ENCODE results near the gene TRUB2. TPM values are rescaled to one million over a fixed set of nuclear protein-coding genes. Genes with fewer than 3 reads are reported as not detected.
A peak's percentile ranks its signal among the peaks of the same experiment; 100 is the strongest.

Gene TRUB2
- polyA plus RNA-seq (2013, experiment 1 of 2; ENCODE audit: insufficient read length) = 24.4 TPM
- polyA plus RNA-seq (2013, experiment 2 of 2; ENCODE audit: insufficient read length) = 17.6 TPM

GRCh38 chr9:128322404-128323211 lies at the start of gene TRUB2, which contains the start of gene COQ4:
TRUB2 (minus strand) TSS chr9:128322447; CDS start chr9:128322408, 39 bp downstream.
COQ4 (plus strand) TSS chr9:128322839; CDS start chr9:128322859, 20 bp downstream.
- DNase-seq = peak; percentile 96

- no peak for DNase-seq
These were observed 49.4 kb upstream of the TRUB2 start for GRCh38 chr9:128371630-128372117.

- peak; percentile 99 for DNase-seq
These were observed 48.7 kb upstream of the TRUB2 start, which contains the start of gene URM1 for GRCh38 chr9:128370752-128371629. URM1 (plus strand) TSS chr9:128371374; CDS start chr9:128371381, 7 bp downstream.

- no peak for DNase-seq
These were observed 48.1 kb upstream of the TRUB2 start for GRCh38 chr9:128370367-128370751.

- DNase-seq = no peak
These were observed 46.9 kb upstream of the TRUB2 start for GRCh38 chr9:128369024-128369706.

- DNase-seq = no peak
These were observed 43.3 kb upstream of the TRUB2 start for GRCh38 chr9:128365525-128365924.

- DNase-seq = no peak
These were observed 40.5 kb upstream of the TRUB2 start for GRCh38 chr9:128362774-128363173.

GRCh38 chr9:128361986-128362646 lies 39.9 kb upstream of the TRUB2 start:
- DNase-seq = peak; percentile 79

GRCh38 chr9:128361296-128361985 lies 39.2 kb upstream of the TRUB2 start:
- DNase-seq = no peak

- DNase-seq = no peak
These were observed 38.6 kb upstream of the TRUB2 start for GRCh38 chr9:128360826-128361225.

- no peak for DNase-seq
These were observed 36.6 kb upstream of the TRUB2 start for GRCh38 chr9:128358861-128359260.

- no peak for DNase-seq
These were observed 35.8 kb upstream of the TRUB2 start for GRCh38 chr9:128358090-128358489.

- DNase-seq = no peak
These were observed 33.2 kb upstream of the TRUB2 start for GRCh38 chr9:128355451-128355850.

GRCh38 chr9:128349772-128350171 lies 27.5 kb upstream of the TRUB2 start:
- no peak for DNase-seq

GRCh38 chr9:128349125-128349524 lies 26.9 kb upstream of the TRUB2 start:
- DNase-seq = no peak

GRCh38 chr9:128344931-128345605 lies 22.8 kb upstream of the TRUB2 start:
- no peak for DNase-seq

GRCh38 chr9:128343855-128344254 lies 21.6 kb upstream of the TRUB2 start:
- no peak for DNase-seq

GRCh38 chr9:128342971-128343680 lies 20.9 kb upstream of the TRUB2 start:
- no peak for DNase-seq

GRCh38 chr9:128341435-128341849 lies 19.2 kb upstream of the TRUB2 start:
- peak; percentile 73 for DNase-seq
